Stimulated activated CD8-positive, alpha-beta memory T cell treated with anti-CD3 and anti-CD28 coated beads, Interleukin-7, amount 100 ng/mL, for 4 hours (primary cell): ENCODE results near the gene CDH13.

Experiments used
- DNase-seq, 2 donors: peaks; one replicate each; pipeline ENCODE4 v3.0.0-alpha.2; 2020; ENCODE audit warnings: low read depth in 2 of 2

The CDH13 gene

GRCh38 chr16:82626791-82627261, at the start of gene CDH13:
Gene CDH13 (plus strand): TSS chr16:82626969.
- no peak for DNase-seq

GRCh38 chr16:82580298-82580890, 46.4 kb upstream of the CDH13 start:
- DNase-seq = no peak

GRCh38 chr16:82582975-82583374, 43.8 kb upstream of the CDH13 start:
- no peak for DNase-seq

DNA sequence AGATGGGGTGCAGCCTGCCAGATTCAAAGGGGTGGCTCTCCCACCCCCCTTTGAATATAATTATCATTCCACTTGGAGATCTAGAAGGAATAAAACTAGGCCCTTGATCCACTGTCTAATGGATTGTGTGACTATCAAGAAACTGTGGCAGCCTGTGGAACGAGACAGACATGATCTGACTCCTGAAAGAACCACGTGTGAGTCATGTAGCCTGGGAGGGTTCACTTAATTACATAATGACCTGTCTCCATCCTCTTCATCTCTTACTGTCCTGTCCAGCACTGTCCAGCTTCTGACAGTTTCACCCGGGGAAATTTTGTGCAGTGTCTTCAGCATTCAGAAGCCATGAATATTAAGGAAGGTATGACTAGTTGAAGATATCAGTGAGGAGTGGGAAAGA, 43.3 kb upstream of the CDH13 start:
- DNase-seq = no peak

GRCh38 chr16:82584553-82585152, 42.1 kb upstream of the CDH13 start:
- no peak for DNase-seq

DNA sequence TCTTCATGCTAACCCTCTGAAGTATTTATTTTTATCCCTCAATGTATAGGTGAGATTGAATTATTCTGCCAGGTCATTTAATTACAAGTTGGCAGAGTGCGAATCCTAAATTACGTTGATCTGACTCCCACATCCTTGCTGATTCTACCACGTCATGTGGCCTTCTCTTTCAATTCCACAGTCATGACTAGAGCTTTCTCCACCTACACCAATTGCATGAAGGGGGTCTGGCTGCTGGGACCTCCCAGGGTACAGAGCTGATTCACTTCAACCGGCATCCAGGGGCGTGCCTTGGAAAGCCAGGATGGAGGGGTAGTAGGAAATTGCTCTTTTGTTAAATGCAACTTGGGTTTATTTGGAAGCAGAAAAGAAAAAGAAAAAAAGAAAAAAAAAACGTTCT, 41.1 kb upstream of the CDH13 start:
- no peak for DNase-seq

DNA sequence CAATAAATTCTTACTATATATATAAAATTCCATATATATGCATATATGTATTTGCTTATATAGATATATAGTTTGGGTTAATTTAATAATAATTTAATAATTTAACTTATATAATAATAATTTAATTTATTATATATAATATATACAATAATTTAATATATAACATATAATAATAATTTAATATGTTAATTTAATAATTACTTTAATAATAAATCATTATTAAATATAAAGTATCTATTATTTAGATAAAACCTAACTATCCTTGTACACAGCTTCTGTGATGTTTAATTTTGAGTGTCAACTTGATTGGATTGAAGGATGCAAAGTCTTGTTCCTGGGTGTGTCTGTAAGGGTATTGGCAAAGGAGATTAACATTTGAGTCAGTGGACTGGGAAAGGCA, 40.6 kb upstream of the CDH13 start:
- no peak for DNase-seq

GRCh38 chr16:82587289-82587688, 39.5 kb upstream of the CDH13 start:
- no peak for DNase-seq

DNA sequence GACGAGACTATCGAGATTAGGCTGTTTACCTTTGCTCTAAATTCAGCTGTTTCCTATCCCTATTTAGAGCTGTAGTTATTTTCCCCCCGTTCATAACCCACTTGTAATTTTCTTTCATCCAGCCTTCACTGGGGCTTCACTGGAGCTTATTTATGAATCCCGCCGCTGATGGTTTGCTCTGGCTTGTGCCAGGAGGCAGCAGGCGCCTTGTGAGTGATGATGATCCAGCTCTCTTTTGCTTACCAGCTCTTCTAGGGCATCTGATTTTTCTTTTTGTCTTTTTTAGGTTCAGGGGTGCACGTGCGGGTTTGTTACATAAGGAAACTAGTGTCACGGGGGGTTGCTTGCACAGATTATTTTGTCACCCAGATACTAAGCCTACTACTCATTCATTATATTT, 37.4 kb upstream of the CDH13 start:
- DNase-seq = no peak

GRCh38 chr16:82594114-82594513, 32.7 kb upstream of the CDH13 start:
- no peak for DNase-seq

DNA sequence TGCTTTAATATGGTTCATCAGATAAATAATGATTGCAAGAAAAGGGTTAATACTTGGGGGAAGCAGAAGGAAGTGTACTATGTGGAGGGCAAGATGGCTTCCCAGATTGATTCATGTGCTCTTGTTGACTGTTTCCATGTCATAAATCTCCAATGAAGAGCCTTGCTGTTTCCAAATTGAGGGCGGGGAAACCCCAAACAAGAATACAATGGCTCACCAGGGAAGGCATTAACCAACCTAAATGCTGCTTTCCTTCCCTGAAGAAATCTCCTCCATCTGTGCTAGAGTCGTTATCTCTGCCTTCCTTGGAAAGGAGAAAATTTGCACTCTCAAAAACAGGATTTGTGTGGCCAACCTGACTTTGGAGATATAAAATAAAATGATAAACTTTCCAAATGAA, 28.0 kb upstream of the CDH13 start:
- no peak for DNase-seq

DNA sequence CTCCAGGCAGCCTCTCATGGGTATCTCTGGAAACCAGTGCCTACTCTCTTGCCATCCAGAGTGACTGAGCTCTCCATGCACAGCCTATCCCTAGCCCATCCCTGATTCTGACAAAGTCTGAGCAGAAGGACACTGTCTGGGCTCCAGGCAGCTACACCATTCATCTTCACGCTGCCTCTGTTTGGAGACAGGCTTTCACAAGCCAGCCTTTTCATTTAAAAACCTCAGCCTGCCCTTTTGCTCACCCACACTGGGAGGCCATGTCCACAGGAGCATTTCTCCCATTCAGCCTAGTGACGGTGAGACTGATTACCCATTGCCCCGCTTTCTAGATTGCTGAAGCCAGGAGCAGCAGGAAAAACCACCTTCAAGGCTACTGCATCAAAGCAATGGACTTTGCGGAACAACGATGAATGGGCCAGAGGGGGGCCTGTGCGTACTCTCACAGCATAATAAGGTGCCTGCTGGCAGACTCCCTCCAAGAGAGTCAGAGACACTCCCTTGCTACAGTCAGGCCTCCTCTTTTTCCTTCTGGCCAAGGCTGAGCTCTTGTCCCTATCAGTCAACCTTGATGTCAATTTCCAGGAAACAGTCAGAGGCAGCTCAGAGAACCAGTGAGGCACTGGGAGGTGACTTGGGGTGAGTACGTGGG, 24.7 kb upstream of the CDH13 start:
- no peak for DNase-seq

- no peak for DNase-seq
Observed at GRCh38 chr16:82603784-82604411, 22.9 kb upstream of the CDH13 start.

DNA sequence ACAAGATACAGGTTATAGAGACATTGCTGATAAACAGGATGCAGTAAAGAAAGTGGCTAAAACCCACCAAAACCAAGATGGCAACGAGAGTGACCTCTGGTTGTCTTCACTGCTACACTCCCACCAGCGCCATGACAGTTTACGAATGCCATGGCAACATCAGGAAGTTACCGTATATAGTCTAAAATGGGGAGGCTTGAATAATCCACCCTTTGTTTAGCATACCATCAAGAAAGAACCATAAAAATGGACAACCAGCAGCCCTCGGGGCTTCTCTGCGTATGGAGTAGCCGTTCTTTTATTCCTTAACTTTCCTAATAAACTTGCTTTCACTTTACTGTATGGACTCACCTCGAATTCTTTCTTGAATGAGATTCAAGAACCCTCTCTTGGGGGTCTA, 21.7 kb upstream of the CDH13 start:
- no peak for DNase-seq

GRCh38 chr16:82605863-82606620, 20.7 kb upstream of the CDH13 start:
- DNase-seq = no peak

DNA sequence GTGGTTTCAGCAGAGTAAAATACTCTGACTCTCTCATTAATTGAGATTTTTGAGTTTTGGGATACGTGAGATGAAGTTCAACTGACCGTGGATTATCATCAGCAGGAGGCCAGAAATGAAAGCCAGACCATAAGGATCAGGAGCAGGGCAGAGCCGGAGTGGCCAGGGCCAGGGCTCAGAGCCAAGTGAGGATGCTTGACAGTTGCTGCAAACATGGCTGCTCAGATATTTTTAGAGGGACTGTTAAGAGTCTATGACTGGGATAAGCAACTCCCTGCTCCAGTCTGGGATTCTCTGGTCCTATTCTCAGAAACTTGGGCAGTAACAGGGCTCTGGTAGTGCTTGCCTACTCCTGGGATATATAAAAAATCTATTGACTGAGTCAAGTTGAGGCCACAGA, 17.6 kb upstream of the CDH13 start:
- no peak for DNase-seq

GRCh38 chr16:82612263-82612662, 14.5 kb upstream of the CDH13 start:
- DNase-seq = no peak

DNA sequence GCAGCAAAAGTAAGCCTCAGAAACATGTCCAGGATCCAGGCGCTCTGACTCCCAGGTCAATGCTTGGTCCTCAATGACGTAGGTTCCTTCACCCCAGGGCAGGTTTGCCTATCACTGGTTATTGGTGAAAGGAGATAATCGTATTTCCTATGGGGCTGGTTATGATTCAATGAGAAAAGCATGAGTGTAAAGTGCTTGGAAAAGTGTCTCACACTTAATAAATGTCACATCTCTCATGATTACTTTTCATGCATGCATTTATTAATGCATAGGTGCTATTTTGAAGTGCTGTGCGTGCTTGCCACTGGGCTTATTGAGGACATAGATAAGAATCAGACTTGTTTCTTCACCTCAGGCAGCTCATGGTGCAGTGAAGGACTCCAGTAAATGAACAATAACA, 10.4 kb upstream of the CDH13 start:
- no peak for DNase-seq

DNA sequence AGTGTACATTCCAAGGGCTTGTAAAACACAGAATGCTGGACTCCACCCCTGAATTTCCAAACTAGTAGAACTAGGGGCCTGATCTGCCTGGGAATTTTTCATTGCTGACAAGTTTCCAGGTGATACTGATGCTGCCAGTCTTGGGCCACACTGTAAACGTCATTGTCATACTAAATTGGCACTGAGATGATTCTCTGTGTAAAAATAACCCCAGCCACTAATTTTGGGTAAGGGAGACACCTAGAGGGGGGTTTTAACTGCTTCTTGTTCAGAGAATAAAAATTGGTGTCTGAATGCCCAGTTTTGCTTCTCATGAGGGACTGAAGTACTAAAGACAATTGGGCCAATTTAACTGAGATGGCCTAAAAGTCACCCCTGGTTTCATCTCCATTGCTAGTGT, 5.0 kb upstream of the CDH13 start:
- no peak for DNase-seq

- DNase-seq = no peak
Observed at GRCh38 chr16:82623241-82623640, 3.5 kb upstream of the CDH13 start.

- no peak for DNase-seq
Observed at GRCh38 chr16:82625066-82625968, 1.5 kb upstream of the CDH13 start.
